Esophagus squamous epithelium (tissue), 5 donors: ENCODE data around the gene B9D1. TPM values are rescaled to one million over a fixed set of nuclear protein-coding genes. Genes with fewer than 3 reads are reported as not detected.
A peak's percentile ranks its signal among the peaks of the same experiment; 100 is the strongest.

Experiments
- DNase-seq: peaks from one replicate; lab custom pipeline; 2025; lab: John Stamatoyannopoulos, UW
- H3K27ac ChIP-seq, 4 donors: fragments of 200-600 bp; sonication (generic); one replicate each; pipeline ENCODE4 v1.5.1; 2016 to 2019; ENCODE audit warnings: mild to moderate bottlenecking in 1 of 4
- H3K27me3 ChIP-seq, 4 donors: fragments of 200-600 bp; sonication (generic); 1 replicate in 3 of 4; 2 replicates in 1 of 4; pipeline versions ENCODE4 v1.5.1 to v1.6.0; 2017 to 2021; ENCODE audit warnings: antibody characterized with exemption in 1 of 4
- H3K36me3 ChIP-seq, 3 donors: fragments of 200-600 bp; sonication (generic); one replicate each; pipeline ENCODE4 v1.5.1; 2016 to 2019
- H3K4me1 ChIP-seq, 3 donors: fragments of 200-600 bp; sonication (generic); one replicate each; pipeline ENCODE4 v1.5.1; 2017 to 2019
- H3K4me3 ChIP-seq, 4 donors: fragments of 200-600 bp; sonication (generic); 1 replicate in 3 of 4; 2 replicates in 1 of 4; pipeline ENCODE4 v1.5.1; 2016 to 2019; ENCODE audit warnings: mild to moderate bottlenecking in 2 of 4, moderate library complexity in 1 of 4
- H3K9me3 ChIP-seq, 3 donors: fragments of 200-600 bp; sonication (generic); one replicate each; pipeline ENCODE4 v1.5.1; 2016 to 2019
- POLR2A ChIP-seq, 4 donors: fragments of 450-650 bp; IDR thresholded peaks; one replicate each; pipeline ENCODE4 v1.6.1; 2017; ENCODE audit warnings: antibody characterized with exemption in 4 of 4, mild to moderate bottlenecking in 4 of 4, moderate library complexity in 3 of 4
- WGBS, 2 donors: methylation state at CpG; one replicate each; pipeline ENCODE4 v1.1.5; 2018; 5-methylcytosine and 5-hydroxymethylcytosine counted together
- intact Hi-C: fragments of 100-400 bp; cut with DNase I; formaldehyde crosslinking; loops from one replicate; pipeline ENCODE4 v1.15.0; 2022
- total RNA-seq, 4 donors: library from RNA; depleted of rRNA; stranded (reverse); fragments of >200 nt; gene quantifications; one replicate each; pipeline ENCODE4 v1.1.0, GENCODE V29; 2016
- TF ChIP-seq, protein P1 (sequence below), 6 experiments: fragments of 450-650 bp in 4 of 6; fragments of 200-600 bp in 2 of 6; sonication (generic) in 2 of 6; IDR thresholded peaks; one replicate each; pipeline ENCODE4 v1.5.1; 2016 to 2019; ENCODE audit warnings: antibody characterized with exemption in 6 of 6, mild to moderate bottlenecking in 4 of 6, moderate library complexity in 4 of 6
- donor health status: DM: yes; HTN: yes; CAD: no.

Gene B9D1
- total RNA-seq, 4 donors from 2014 or later, result 9.2 to 24.5 (median 13.0) TPM

DNA sequence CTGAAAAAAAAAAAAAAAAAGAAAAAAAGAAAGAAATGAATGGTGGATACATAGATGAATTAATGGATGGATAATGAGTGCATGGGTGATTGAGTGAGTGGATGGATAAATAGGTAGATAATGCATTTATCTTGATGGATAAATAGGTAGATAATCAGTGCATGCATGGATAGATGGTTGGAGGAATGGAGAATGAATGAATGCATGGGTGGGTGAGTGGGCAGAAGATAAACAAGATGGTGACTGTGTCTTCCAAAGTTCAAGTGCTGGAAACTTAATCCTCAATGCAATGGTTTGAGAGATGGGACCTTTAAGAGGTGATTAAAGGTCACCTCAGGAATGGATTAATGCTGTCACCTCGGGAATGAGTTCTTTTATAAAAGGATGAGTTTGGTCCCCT lies 41.7 kb upstream of the B9D1 start:
- 72 to 100% methylated on average over 1 of the region's 1 CpG for WGBS, 2 donors
- Histone ChIP-seq H3K4me3 (no peak overlapping the region), H3K4me1 (peaks cover 7 to 27% (median 12%) of the 10 kb centered on the region in 3 donors), H3K27me3 (no peaks in the 10 kb centered on the region), H3K27ac (no peak overlapping the region), H3K9me3 (no peaks in the 10 kb centered on the region), H3K36me3 (no peaks in the 10 kb centered on the region)
- TF ChIP-seq, protein P1, sequence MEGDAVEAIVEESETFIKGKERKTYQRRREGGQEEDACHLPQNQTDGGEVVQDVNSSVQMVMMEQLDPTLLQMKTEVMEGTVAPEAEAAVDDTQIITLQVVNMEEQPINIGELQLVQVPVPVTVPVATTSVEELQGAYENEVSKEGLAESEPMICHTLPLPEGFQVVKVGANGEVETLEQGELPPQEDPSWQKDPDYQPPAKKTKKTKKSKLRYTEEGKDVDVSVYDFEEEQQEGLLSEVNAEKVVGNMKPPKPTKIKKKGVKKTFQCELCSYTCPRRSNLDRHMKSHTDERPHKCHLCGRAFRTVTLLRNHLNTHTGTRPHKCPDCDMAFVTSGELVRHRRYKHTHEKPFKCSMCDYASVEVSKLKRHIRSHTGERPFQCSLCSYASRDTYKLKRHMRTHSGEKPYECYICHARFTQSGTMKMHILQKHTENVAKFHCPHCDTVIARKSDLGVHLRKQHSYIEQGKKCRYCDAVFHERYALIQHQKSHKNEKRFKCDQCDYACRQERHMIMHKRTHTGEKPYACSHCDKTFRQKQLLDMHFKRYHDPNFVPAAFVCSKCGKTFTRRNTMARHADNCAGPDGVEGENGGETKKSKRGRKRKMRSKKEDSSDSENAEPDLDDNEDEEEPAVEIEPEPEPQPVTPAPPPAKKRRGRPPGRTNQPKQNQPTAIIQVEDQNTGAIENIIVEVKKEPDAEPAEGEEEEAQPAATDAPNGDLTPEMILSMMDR (IDR thresholded peaks at IDR 0.05), result no peak
- TF ChIP-seq POLR2A (IDR thresholded peaks at IDR 0.05), result no peak
- DNase-seq, result no peak
- intact Hi-C loops, result no loop called here

DNA sequence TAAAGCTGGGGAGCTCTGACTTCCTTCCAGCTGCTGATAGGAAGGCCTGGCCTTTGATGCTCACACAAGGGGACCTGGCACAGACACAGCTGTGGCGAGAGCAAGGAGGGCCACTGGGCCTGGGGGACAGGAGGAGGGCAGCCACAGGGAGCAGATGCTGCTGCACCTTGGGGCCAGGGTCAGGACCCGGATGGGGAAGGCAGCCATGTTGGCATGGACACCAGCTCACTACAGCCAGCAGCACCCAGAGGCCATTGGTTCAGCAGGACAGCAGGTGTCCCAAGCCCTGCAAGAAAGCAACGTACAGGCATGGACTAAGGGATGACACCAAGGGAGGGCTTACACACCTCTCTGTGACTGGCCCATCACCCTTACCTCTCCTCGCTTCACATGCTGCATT lies 40.5 kb upstream of the B9D1 start:
- Histone ChIP-seq H3K36me3 (no peaks in the 10 kb centered on the region), H3K4me1 (peaks cover 16 to 40% (median 24%) of the 10 kb centered on the region in 3 donors), H3K27me3 (no peaks in the 10 kb centered on the region), H3K9me3 (no peaks in the 10 kb centered on the region), H3K4me3 (no peak overlapping the region), H3K27ac (peak overlapping the region in 1 of 4 donors; percentile 61)
- no peak for DNase-seq
- intact Hi-C loops, result no loop called here
- 88 to 91% methylated on average over 3 to 4 of the region's 4 CpGs for WGBS, 2 donors
- TF ChIP-seq, protein P1 (IDR thresholded peaks at IDR 0.05), result no peak
- TF ChIP-seq POLR2A (IDR thresholded peaks at IDR 0.05), result no peak

DNA sequence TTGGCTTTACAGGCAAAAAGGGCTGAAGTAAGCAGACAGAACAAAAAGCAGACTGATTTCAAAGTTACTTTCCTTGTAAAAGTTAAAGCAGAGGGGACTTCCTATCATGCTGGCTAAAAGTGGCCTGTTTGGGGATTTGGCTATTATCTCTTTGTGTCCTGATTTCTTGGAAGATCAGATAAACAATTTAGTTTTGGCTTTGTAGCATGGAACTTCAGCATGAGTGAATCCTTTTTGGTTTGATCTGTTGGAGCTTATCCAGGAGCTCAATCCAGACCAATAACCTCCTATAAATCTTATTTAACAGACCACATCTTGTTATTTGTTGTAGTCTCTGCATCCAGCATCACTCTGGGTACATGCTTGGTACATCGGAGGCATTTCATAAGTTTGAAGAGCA lies 39.6 kb upstream of the B9D1 start:
- Histone ChIP-seq H3K27ac (peak overlapping the region in 2 of 4 donors; percentile 38 to 61), H3K4me3 (no peak overlapping the region), H3K27me3 (no peaks in the 10 kb centered on the region), H3K9me3 (no peaks in the 10 kb centered on the region), H3K36me3 (no peaks in the 10 kb centered on the region), H3K4me1 (peaks cover 22 to 48% (median 29%) of the 10 kb centered on the region in 3 donors)
- WGBS, 2 donors, result 67% methylated on average over 1 of the region's 1 CpG; no CpG with 5 or more reads in 1 of the 2 donors
- no peak for TF ChIP-seq POLR2A (IDR thresholded peaks at IDR 0.05)
- DNase-seq, result no peak
- intact Hi-C loops, result no loop called here

DNA sequence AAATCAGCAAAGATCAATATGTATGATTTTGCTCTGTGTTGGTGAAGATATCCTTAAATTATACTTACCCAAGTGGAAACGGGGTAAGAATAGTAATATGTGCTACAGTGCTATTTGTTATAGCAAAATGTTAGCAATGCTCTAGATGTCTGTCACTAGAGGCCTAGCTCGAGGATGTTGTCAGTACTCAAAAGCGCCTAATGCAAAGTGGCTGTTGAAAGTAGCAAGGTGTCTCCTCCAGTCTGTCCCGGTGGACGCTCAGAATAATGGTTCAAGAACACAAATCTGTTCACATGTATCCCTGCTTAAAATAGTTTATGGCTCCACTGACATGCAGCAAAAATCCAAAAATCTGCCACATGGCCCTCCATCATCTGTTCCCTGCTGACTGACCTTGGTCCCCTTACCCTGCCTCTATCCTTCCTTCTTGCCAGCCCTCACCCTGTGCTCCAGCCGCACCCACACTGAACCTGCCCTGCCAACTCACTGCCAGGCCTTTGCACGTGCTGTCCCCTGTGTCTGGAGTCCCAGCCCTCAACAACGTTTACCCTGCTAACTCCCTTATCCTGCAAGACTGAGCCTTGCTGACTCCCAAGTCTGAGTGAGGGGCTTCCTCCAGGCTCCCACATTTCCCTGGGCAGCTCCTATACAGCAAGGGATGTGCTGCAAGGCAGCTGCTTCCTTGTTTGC lies 38.9 kb upstream of the B9D1 start:
- peak overlapping the region in 1 of 4 donors; percentile 38 for H3K27ac ChIP-seq
- H3K36me3 ChIP-seq, result no peaks in the 10 kb centered on the region
- H3K9me3 ChIP-seq, result no peaks in the 10 kb centered on the region
- no peaks in the 10 kb centered on the region for H3K27me3 ChIP-seq
- DNase-seq, result no peak
- intact Hi-C loops, result no loop called here
- no peak overlapping the region for H3K4me3 ChIP-seq
- WGBS, 2 donors, result 66 to 71% methylated on average over 8 of the region's 8 CpGs
- H3K4me1 ChIP-seq, result peaks cover 22 to 50% (median 29%) of the 10 kb centered on the region in 3 donors
- TF ChIP-seq, protein P1 (IDR thresholded peaks at IDR 0.05), result no peak
- TF ChIP-seq POLR2A (IDR thresholded peaks at IDR 0.05), result no peak

DNA sequence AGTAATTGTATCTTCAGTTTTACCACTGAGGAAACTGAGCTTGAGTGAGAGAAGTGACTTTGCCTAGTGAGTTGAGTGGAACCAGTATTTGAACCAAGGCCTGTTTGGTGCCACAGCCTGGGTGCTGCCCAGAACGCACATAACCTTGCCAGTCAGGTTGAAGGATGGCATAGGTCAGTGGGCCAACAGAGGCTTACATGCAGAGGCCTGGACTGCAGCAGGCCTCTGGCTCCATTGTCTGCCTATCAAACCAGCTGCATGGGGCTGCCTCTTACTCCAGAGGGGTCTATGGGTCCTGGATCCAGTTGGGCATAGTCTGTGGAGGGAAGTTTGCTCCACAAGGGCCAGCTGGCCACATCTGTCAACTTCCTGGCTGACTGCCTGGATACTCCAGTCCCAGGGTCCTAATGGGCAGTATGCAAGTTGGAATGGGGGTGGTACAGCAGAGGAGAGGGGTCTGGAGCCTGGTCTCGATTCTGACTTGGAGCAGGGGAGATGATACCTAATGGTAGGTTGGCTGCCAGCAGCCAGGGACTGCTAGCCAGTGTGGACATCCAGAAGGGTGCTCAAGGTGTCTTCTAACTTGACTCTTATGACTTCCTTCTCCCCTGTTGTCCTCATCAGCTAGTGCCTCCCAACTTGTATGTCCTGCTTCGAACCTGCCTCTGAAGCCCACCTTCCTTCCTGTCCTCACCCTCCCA lies 37.4 kb upstream of the B9D1 start:
- TF ChIP-seq, protein P1 (IDR thresholded peaks at IDR 0.05), result no peak
- no peak for TF ChIP-seq POLR2A (IDR thresholded peaks at IDR 0.05)
- Histone ChIP-seq H3K27ac (peak overlapping the region in 1 of 4 donors; percentile 1), H3K4me3 (no peak overlapping the region), H3K4me1 (peaks cover 22 to 50% (median 29%) of the 10 kb centered on the region in 3 donors), H3K9me3 (no peaks in the 10 kb centered on the region), H3K36me3 (no peaks in the 10 kb centered on the region), H3K27me3 (no peaks in the 10 kb centered on the region)
- intact Hi-C loops, result no loop called here
- WGBS, 2 donors, result 73 to 90% methylated on average over 2 to 3 of the region's 3 CpGs
- no peak for DNase-seq
